Cardiac muscle cell (in vitro differentiated cells and primary cell): ENCODE data around the gene SLC39A6. TPM values are rescaled to one million over a fixed set of nuclear protein-coding genes. Genes with fewer than 3 reads are reported as not detected.

Experiments
- DNase-seq, 2 donors: peaks; one replicate each; pipeline versions ENCODE4 v3.0.0 to v3.0.0-alpha.2; 2010 to 2017; ENCODE audit warnings: low read depth in 1 of 2, low spot score in 1 of 2
- H3K27ac ChIP-seq: fragments of 200-600 bp; sonication (generic); 2 replicates; pipeline ENCODE4 v1.5.1; 2016
- H3K27me3 ChIP-seq: fragments of 200-600 bp; sonication (generic); 2 replicates; pipeline ENCODE4 v1.6.0; 2016; ENCODE audit warnings: control low read depth
- H3K36me3 ChIP-seq: fragments of 200-600 bp; sonication (generic); 2 replicates; pipeline ENCODE4 v1.5.1; 2016; ENCODE audit warnings: control low read depth
- H3K4me1 ChIP-seq: fragments of 200-600 bp; sonication (generic); 2 replicates; pipeline ENCODE4 v1.8.1; 2017; ENCODE audit warnings: low read depth, mild to moderate bottlenecking, mixed run types
- H3K4me3 ChIP-seq: fragments of 200-600 bp; sonication (generic); 2 replicates; pipeline ENCODE4 v1.5.1; 2016; ENCODE audit warnings: mild to moderate bottlenecking
- H3K9me3 ChIP-seq: fragments of 200-600 bp; sonication (generic); 2 replicates; pipeline ENCODE4 v1.5.1; 2017; ENCODE audit warnings: low read depth, mild to moderate bottlenecking, control low read depth
- CTCF ChIP-seq: IDR thresholded peaks from 2 replicates; pipeline ENCODE4 v1.5.1; 2012; ENCODE audit warnings: low read depth, mild to moderate bottlenecking, low read length
- polyA plus RNA-seq: library from polyadenylated mRNA; unstranded; fragments of >200 nt; fragmentation: Nextera tagmentation; extraction: Ambion mirVana; gene quantifications from 2 replicates; pipeline ENCODE4 v1.2.1, GENCODE V29; 2016
- total RNA-seq: library from RNA; depleted of rRNA; stranded (reverse); fragments of >200 nt; gene quantifications from 2 replicates; pipeline ENCODE4 v1.2.3, GENCODE V29; 2016

Gene SLC39A6
- total and polyA plus RNA-seq, 2 experiments from 2014 or later: 24.1 to 33.7 TPM

GRCh38 chr18:36157441-36157840, 28.3 kb upstream of the SLC39A6 start:
- no peaks in the 10 kb centered on the region for H3K27me3 ChIP-seq
- no peaks in the 10 kb centered on the region for H3K9me3 ChIP-seq
- H3K36me3 ChIP-seq: peaks cover 69% of the 10 kb centered on the region
- DNase-seq: no peak
- H3K4me1 ChIP-seq: no peaks in the 10 kb centered on the region
- no peak overlapping the region for H3K27ac ChIP-seq
- no peak overlapping the region for H3K4me3 ChIP-seq
- no peak for TF ChIP-seq CTCF

- peaks cover 59% of the 10 kb centered on the region for H3K36me3 ChIP-seq
Measured at GRCh38 chr18:36155851-36156757, 27.0 kb upstream of the SLC39A6 start.

GRCh38 chr18:36153771-36154170, 24.6 kb upstream of the SLC39A6 start:
- Histone ChIP-seq H3K9me3 (no peaks in the 10 kb centered on the region), H3K4me3 (no peak overlapping the region), H3K36me3 (peaks cover 38% of the 10 kb centered on the region), H3K27ac (no peak overlapping the region), H3K27me3 (no peaks in the 10 kb centered on the region), H3K4me1 (no peaks in the 10 kb centered on the region)
- TF ChIP-seq CTCF: no peak
- peak in 1 of 2 donors; percentile 15 for DNase-seq

More at GRCh38 chr18:36155851-36156757, 27.0 kb upstream of the SLC39A6 start:
- no peak for DNase-seq
- Histone ChIP-seq H3K4me3 (no peak overlapping the region), H3K4me1 (no peaks in the 10 kb centered on the region), H3K27me3 (no peaks in the 10 kb centered on the region), H3K9me3 (no peaks in the 10 kb centered on the region), H3K27ac (no peak overlapping the region)
- no peak for TF ChIP-seq CTCF

- H3K36me3 ChIP-seq: peaks cover 37% of the 10 kb centered on the region
- no peak overlapping the region for H3K4me3 ChIP-seq
- no peak overlapping the region for H3K27ac ChIP-seq
- H3K27me3 ChIP-seq: no peaks in the 10 kb centered on the region
- H3K9me3 ChIP-seq: no peaks in the 10 kb centered on the region
- H3K4me1 ChIP-seq: no peaks in the 10 kb centered on the region
- no peak for TF ChIP-seq CTCF
- DNase-seq: peak in 1 of 2 donors; percentile 87
Measured at GRCh38 chr18:36153203-36153602, 24.1 kb upstream of the SLC39A6 start.

GRCh38 chr18:36152781-36153180, 23.6 kb upstream of the SLC39A6 start:
- DNase-seq: peak in 1 of 2 donors; percentile 12
- Histone ChIP-seq H3K27ac (no peak overlapping the region), H3K9me3 (no peaks in the 10 kb centered on the region), H3K27me3 (no peaks in the 10 kb centered on the region), H3K36me3 (peaks cover 37% of the 10 kb centered on the region), H3K4me1 (no peaks in the 10 kb centered on the region), H3K4me3 (no peak overlapping the region)
- TF ChIP-seq CTCF: no peak
